ENCODE measurements around the gene SACS.

SACS gene

GRCh38 chr13:23292586-23292985, 140.9 kb downstream of the SACS start:
- FAIRE-seq (no peak), DNase-seq (ENCODE audit: insufficient read length, low spot score) (no peak)
- no peak for TF ChIP-seq POLR2A (IDR thresholded peaks at IDR 0.05; ENCODE audit: low read depth, low read length)

DNA sequence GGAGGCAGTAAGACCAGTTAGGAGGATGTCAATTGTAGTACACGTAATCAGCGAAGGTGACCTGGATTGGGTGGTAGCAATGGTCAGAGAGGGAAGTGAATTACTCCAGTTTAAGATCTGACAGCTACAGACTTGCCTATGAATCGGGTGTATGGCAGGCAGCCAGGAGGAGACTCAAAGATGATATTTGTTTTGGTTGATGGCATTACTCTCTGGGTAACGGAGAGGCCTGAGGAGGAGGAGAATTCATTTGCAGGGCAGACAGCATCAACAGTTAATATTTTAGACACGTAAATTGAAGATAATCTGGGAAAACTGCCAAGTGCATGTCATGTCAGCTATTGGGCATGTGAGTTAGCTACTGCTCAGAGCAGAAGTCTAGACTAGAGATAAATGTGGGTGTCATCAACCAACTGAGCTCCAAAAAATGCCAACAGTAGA, 143.6 kb downstream of the SACS start:
- FAIRE-seq (no peak), DNase-seq (ENCODE audit: insufficient read length, low spot score) (no peak)
- TF ChIP-seq POLR2A (IDR thresholded peaks at IDR 0.05; ENCODE audit: low read depth, low read length), result no peak

DNA sequence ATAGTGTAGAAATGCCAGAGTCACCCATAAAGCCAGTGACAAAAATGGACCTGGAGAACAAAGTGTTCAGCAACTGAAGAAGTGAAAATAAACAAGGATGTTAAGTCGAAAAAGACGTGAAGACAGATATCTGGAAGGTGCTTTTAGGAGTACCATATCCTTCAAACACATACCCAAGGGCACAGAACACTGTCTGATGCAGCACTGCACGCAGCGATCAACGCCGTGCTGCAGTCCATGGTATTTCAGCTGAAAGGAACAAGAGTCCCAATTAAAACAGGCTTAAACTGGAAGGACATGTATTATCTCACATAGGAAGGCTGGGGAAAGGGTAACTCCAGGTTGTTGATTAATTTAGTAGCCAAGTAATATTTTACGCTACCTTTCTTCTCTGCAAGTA, 144.5 kb downstream of the SACS start:
- TF ChIP-seq POLR2A (IDR thresholded peaks at IDR 0.05; ENCODE audit: low read depth, low read length), result no peak
- DNase-seq (ENCODE audit: insufficient read length, low spot score), result no peak
- FAIRE-seq, result no peak

- no peak for TF ChIP-seq POLR2A (IDR thresholded peaks at IDR 0.05; ENCODE audit: low read depth, low read length)
- FAIRE-seq, result no peak
- DNase-seq (ENCODE audit: insufficient read length, low spot score), result no peak
Measured at GRCh38 chr13:23288564-23288963, 144.9 kb downstream of the SACS start.

DNA sequence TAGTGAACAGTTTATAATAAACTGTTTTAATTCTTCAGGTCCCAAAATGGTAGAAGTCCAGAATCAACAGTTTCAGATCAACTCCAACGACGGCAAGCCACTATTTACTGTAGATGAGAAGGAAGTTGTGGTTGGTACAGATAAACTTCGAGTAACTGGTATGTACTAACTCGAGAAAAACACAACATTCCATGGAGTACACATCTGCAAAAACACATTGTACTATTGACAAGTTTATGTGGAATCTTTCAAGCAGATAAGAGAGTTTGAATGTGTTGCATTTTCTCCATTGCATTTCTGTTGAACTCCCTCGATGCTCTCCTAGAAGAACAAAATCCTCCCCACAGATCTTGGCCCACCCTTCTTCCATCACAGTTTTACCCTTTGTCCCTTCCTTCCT, 154.2 kb downstream of the SACS start:
- no peak for FAIRE-seq
- no peak for TF ChIP-seq POLR2A (IDR thresholded peaks at IDR 0.05; ENCODE audit: low read depth, low read length)

More for the DNA sequence above, 154.2 kb downstream of the SACS start:
- no peak for DNase-seq (ENCODE audit: insufficient read length, low spot score)

Data from H54 (cell line).